CD4-positive, alpha-beta T cell (primary cell): ENCODE results near the gene FAM124B. TPM values are rescaled to one million over a fixed set of nuclear protein-coding genes. Genes with fewer than 3 reads are reported as not detected.

Experiments
- ATAC-seq: fragments of 200-7000 bp; cut with Tn5 transposase; one replicate; pipeline ENCODE4 v1.10.0; 2022; ENCODE audit warnings: mild to moderate bottlenecking; ENCODE audit not compliant: poor library complexity
- CTCF ChIA-PET: fragments of 350-600 bp; sonication (Branson Sonifier 250); formaldehyde crosslinking; loops from one replicate; lab custom pipeline; 2021; ENCODE audit warnings: antibody characterized with exemption, inconsistent platforms; lab: Charles Lee
- POLR2A ChIA-PET: fragments of 350-600 bp; sonication (Branson Sonifier 250); formaldehyde crosslinking; loops from one replicate; lab custom pipeline; 2021; ENCODE audit warnings: antibody characterized with exemption, inconsistent platforms; lab: Charles Lee
- DNase-seq, 14 experiments: peaks; one replicate each; pipeline ENCODE4 v3.0.0-alpha.2; 2013 to 2020; ENCODE audit warnings: mixed read lengths in 2 of 14
- H3K27ac ChIP-seq, 2 donors: one replicate each; pipeline versions ENCODE4 v1.5.1 to v1.7.0; 2013; ENCODE audit warnings: low read length in 2 of 2, low read depth in 1 of 2, mild to moderate bottlenecking in 1 of 2
- H3K27me3 ChIP-seq, 2 experiments: 1 replicate in 1 of 2; 2 replicates in 1 of 2; pipeline versions ENCODE4 v1.6.1 to v1.7.0; 2013; ENCODE audit warnings: low read length in 2 of 2, control low read depth in 1 of 2, mild to moderate bottlenecking in 1 of 2, moderate library complexity in 1 of 2; ENCODE audit not compliant: insufficient read depth in 2 of 2, control insufficient read depth in 1 of 2
- H3K36me3 ChIP-seq: one replicate; pipeline ENCODE4 v1.6.1; 2013; ENCODE audit warnings: low read length, control low read depth; ENCODE audit not compliant: insufficient read depth
- H3K4me1 ChIP-seq: one replicate; pipeline ENCODE4 v1.6.1; 2013; ENCODE audit warnings: low read length, control low read depth; ENCODE audit not compliant: insufficient read depth
- H3K4me3 ChIP-seq: one replicate; pipeline ENCODE4 v1.5.1; 2013; ENCODE audit warnings: mild to moderate bottlenecking, low read length, moderate library complexity
- H3K9me3 ChIP-seq, 2 experiments: 1 replicate in 1 of 2; 2 replicates in 1 of 2; pipeline versions ENCODE4 v1.6.1 to v1.7.0; 2013; ENCODE audit warnings: low read length in 2 of 2, mild to moderate bottlenecking in 2 of 2, control low read depth in 1 of 2, moderate library complexity in 1 of 2; ENCODE audit not compliant: control insufficient read depth in 1 of 2, insufficient read depth in 1 of 2
- H3K27ac Mint-ChIP-seq: one replicate; pipeline ENCODE4 v1.8.0; 2020; ENCODE audit warnings: mixed read lengths
- H3K27me3 Mint-ChIP-seq: one replicate; pipeline ENCODE4 v1.8.0; 2021; ENCODE audit warnings: mixed read lengths
- H3K36me3 Mint-ChIP-seq: one replicate; pipeline ENCODE4 v1.8.0; 2021; ENCODE audit warnings: low read depth, mixed read lengths
- H3K4me1 Mint-ChIP-seq: one replicate; pipeline ENCODE4 v1.8.0; 2021; ENCODE audit warnings: low read depth, mixed read lengths
- H3K4me3 Mint-ChIP-seq: one replicate; pipeline ENCODE4 v1.8.0; 2020; ENCODE audit warnings: mild to moderate bottlenecking, mixed read lengths
- H3K9me3 Mint-ChIP-seq: one replicate; pipeline ENCODE4 v1.8.0; 2020; ENCODE audit warnings: mixed read lengths
- intact Hi-C, 2 experiments: fragments of 100-400 bp; cut with DNase I in 1 of 2; cut with micrococcal nuclease in 1 of 2; formaldehyde crosslinking; loops; one replicate each; pipeline versions ENCODE4 v1.15.1 to v1.9.0; 2023 to 2025; cut with DNase I, micrococcal nuclease
- total RNA-seq, 174 experiments: library from RNA in 2 of 174; stranded (reverse) in 2 of 174; gene quantifications; one replicate each; pipeline ENCODE4 v1.2.3 and lab custom pipeline; 2021 to 2026
- TF ChIP-seq, protein P1 (sequence below): fragments of 200-600 bp; IDR thresholded peaks from one replicate; pipeline ENCODE4 v1.8.0; 2022; ENCODE audit warnings: antibody characterized with exemption, mild to moderate bottlenecking

The FAM124B gene
- total RNA-seq, 2 experiments from 2014 or later, result 1.1 to 1.3 TPM

DNA sequence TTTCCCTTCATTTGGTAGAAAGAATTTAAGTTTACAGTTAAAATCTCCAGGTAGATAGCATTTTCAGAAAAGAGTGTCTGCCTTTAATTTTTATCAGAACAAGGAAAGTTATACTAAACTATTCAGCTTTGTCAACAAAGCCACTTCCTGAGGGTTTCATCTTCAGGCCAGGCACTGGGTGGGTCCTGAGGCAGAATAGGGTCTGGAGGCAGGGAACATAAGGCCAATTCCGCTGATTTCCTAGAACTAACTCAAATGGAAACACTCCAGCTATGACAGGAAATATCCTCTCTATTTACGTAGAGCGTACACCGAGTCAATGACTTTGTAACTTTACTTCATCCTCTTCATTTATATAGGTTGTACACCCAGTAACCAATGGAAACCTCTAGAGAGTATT is 32.7 kb upstream of the FAM124B start:
- ATAC-seq (no peak), DNase-seq (no peak)
- H3K4me3 ChIP-seq, result no peak overlapping the region
- H3K27me3 ChIP-seq, result peaks cover 0 to 3% of the 10 kb centered on the region in 2 experiments
- intact Hi-C loops, result no loop called here
- Mint-ChIP-seq H3K27ac (no peak overlapping the region), H3K9me3 (no peaks in the 10 kb centered on the region), H3K36me3 (no peaks in the 10 kb centered on the region), H3K27me3 (peaks cover 22% of the 10 kb centered on the region), H3K4me3 (no peak overlapping the region), H3K4me1 (no peaks in the 10 kb centered on the region)
- CTCF ChIA-PET, result no interaction called here
- H3K4me1 ChIP-seq, result no peaks in the 10 kb centered on the region
- H3K27ac ChIP-seq, result no peak overlapping the region
- no peaks in the 10 kb centered on the region for H3K36me3 ChIP-seq
- POLR2A ChIA-PET, result no interaction called here
- TF ChIP-seq, protein P1, sequence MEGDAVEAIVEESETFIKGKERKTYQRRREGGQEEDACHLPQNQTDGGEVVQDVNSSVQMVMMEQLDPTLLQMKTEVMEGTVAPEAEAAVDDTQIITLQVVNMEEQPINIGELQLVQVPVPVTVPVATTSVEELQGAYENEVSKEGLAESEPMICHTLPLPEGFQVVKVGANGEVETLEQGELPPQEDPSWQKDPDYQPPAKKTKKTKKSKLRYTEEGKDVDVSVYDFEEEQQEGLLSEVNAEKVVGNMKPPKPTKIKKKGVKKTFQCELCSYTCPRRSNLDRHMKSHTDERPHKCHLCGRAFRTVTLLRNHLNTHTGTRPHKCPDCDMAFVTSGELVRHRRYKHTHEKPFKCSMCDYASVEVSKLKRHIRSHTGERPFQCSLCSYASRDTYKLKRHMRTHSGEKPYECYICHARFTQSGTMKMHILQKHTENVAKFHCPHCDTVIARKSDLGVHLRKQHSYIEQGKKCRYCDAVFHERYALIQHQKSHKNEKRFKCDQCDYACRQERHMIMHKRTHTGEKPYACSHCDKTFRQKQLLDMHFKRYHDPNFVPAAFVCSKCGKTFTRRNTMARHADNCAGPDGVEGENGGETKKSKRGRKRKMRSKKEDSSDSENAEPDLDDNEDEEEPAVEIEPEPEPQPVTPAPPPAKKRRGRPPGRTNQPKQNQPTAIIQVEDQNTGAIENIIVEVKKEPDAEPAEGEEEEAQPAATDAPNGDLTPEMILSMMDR, result no peak
- peaks cover 0 to 10% of the 10 kb centered on the region in 2 experiments for H3K9me3 ChIP-seq

- Mint-ChIP-seq H3K4me3 (no peak overlapping the region), H3K36me3 (no peaks in the 10 kb centered on the region), H3K27me3 (peaks cover 19% of the 10 kb centered on the region), H3K9me3 (no peaks in the 10 kb centered on the region), H3K4me1 (no peaks in the 10 kb centered on the region), H3K27ac (no peak overlapping the region)
- DNase-seq (no peak), ATAC-seq (no peak)
- Histone ChIP-seq H3K27ac (no peak overlapping the region), H3K9me3 (peaks cover 0 to 10% of the 10 kb centered on the region in 2 experiments), H3K27me3 (peaks cover 0 to 3% of the 10 kb centered on the region in 2 experiments), H3K4me3 (no peak overlapping the region), H3K36me3 (no peaks in the 10 kb centered on the region), H3K4me1 (no peaks in the 10 kb centered on the region)
- POLR2A ChIA-PET, result no interaction called here
- TF ChIP-seq, protein P1, result no peak
- intact Hi-C loops, result no loop called here
- CTCF ChIA-PET, result no interaction called here
Observed at GRCh38 chr2:224433442-224433841, 31.5 kb upstream of the FAM124B start.

- Histone ChIP-seq H3K4me1 (no peaks in the 10 kb centered on the region), H3K27ac (no peak overlapping the region), H3K27me3 (peaks cover 0 to 3% of the 10 kb centered on the region in 2 experiments), H3K36me3 (no peaks in the 10 kb centered on the region), H3K4me3 (no peak overlapping the region), H3K9me3 (peaks cover 0 to 10% of the 10 kb centered on the region in 2 experiments)
- Mint-ChIP-seq H3K4me1 (no peaks in the 10 kb centered on the region), H3K36me3 (no peaks in the 10 kb centered on the region), H3K27me3 (peaks cover 18% of the 10 kb centered on the region), H3K27ac (no peak overlapping the region), H3K4me3 (no peak overlapping the region), H3K9me3 (no peaks in the 10 kb centered on the region)
- ChIA-PET CTCF (no interaction called here), POLR2A (no interaction called here)
- ATAC-seq, result no peak
- intact Hi-C loops, result no loop called here
- TF ChIP-seq, protein P1, result no peak
- no peak for DNase-seq
Observed at GRCh38 chr2:224432003-224432579, 30.2 kb upstream of the FAM124B start.
